NCI-H460 (cell line): ENCODE measurements around the gene AARS1. TPM values are rescaled to one million over a fixed set of nuclear protein-coding genes. Genes with fewer than 3 reads are reported as not detected.
"Not testable (repeated sequence)": the region's sequence is repeated elsewhere in the genome, so short reads cannot be mapped to it uniquely, and the experiment has no call there.

Experiments used
- DNase-seq: peaks from one replicate; pipeline ENCODE4 v3.0.0-alpha.2; 2016; ENCODE audit warnings: low read depth; ENCODE audit errors: extremely low read depth
- small RNA-seq, 2 experiments: library from RNA; depleted of rRNA; stranded (forward); fragments of <200 nt; gene quantifications; one replicate each; pipeline ENCODE3, GENCODE V24; 2014
- total RNA-seq: library from RNA; depleted of rRNA; stranded (reverse); fragments of >200 nt; shearing (Covaris generic); gene quantifications from 2 replicates; pipeline ENCODE4 v1.2.3, GENCODE V29; 2014; rRNA removed

AARS1 gene
- total RNA-seq, 1 experiment from 2014 or later, result 168 TPM

- not testable (repeated sequence) for DNase-seq
These were observed 63.3 kb downstream of the AARS1 start for GRCh38 chr16:70226024-70226423.

- not testable (repeated sequence) for DNase-seq
These were observed 63.9 kb downstream of the AARS1 start for GRCh38 chr16:70225430-70225829.

GRCh38 chr16:70224645-70225044 lies 64.7 kb downstream of the AARS1 start:
- not testable (repeated sequence) for DNase-seq

- not testable (repeated sequence) for DNase-seq
These were observed 65.3 kb downstream of the AARS1 start for GRCh38 chr16:70223971-70224513.

- not testable (repeated sequence) for DNase-seq
These were observed 66.1 kb downstream of the AARS1 start for GRCh38 chr16:70223216-70223615.

- not testable (repeated sequence) for DNase-seq
These were observed 66.7 kb downstream of the AARS1 start for GRCh38 chr16:70222574-70222973.

GRCh38 chr16:70218586-70218985 lies 70.7 kb downstream of the AARS1 start:
- not testable (repeated sequence) for DNase-seq

GRCh38 chr16:70206382-70206781 lies 82.9 kb downstream of the AARS1 start:
- DNase-seq, result not testable (repeated sequence)

GRCh38 chr16:70204668-70205405 lies 84.5 kb downstream of the AARS1 start:
- not testable (repeated sequence) for DNase-seq

- not testable (repeated sequence) for DNase-seq
These were observed 85.3 kb downstream of the AARS1 start for GRCh38 chr16:70204010-70204409.

GRCh38 chr16:70203508-70203907 lies 85.8 kb downstream of the AARS1 start:
- not testable (repeated sequence) for DNase-seq

Small RNA genes within 50 kb of the gene (small RNA-seq; reads per million reads assigned to genes)
- gene AC009060.2 (0 reads per million in 2 experiments), gene RN7SL279P (0 reads per million in 2 experiments)

Other genes starting within 250 kb of the AARS1 start
- gene PDPR, start 175.2 kb downstream of the AARS1 start, total RNA-seq, result 6.2 and 8.1 TPM in 2 replicates
- gene CLEC18C, start 115.7 kb downstream of the AARS1 start, total RNA-seq, result 0.30 TPM in 1 of 2 replicates, not detected in the other
- gene EXOSC6, start 37.6 kb downstream of the AARS1 start, total RNA-seq, result 20.9 and 21.1 TPM in 2 replicates
- 33.3 and 41.2 TPM in 2 replicates for gene DDX19B, start 9.7 kb upstream of the AARS1 start, total RNA-seq
- 25.5 and 28.8 TPM in 2 replicates for gene DDX19A, start 57.4 kb upstream of the AARS1 start, total RNA-seq
- 10.6 and 11.6 TPM in 2 replicates for gene ST3GAL2, start 149.6 kb upstream of the AARS1 start, total RNA-seq
- gene FCSK, start 165.1 kb upstream of the AARS1 start, total RNA-seq, result 6.0 and 9.2 TPM in 2 replicates
- gene COG4, start 234.0 kb upstream of the AARS1 start, total RNA-seq, result 23.4 and 24.3 TPM in 2 replicates
- gene SF3B3, start 234.3 kb upstream of the AARS1 start, total RNA-seq, result 159 and 190 TPM in 2 replicates